HuH-7.5 (cell line): ENCODE results near the gene AFF3.
"Not testable (repeated sequence)": the region's sequence is repeated elsewhere in the genome, so short reads cannot be mapped to it uniquely, and the experiment has no call there.

Experiments
- DNase-seq: peaks from one replicate; pipeline ENCODE4 v3.0.0; 2011; ENCODE audit warnings: low spot score

Gene AFF3

DNA sequence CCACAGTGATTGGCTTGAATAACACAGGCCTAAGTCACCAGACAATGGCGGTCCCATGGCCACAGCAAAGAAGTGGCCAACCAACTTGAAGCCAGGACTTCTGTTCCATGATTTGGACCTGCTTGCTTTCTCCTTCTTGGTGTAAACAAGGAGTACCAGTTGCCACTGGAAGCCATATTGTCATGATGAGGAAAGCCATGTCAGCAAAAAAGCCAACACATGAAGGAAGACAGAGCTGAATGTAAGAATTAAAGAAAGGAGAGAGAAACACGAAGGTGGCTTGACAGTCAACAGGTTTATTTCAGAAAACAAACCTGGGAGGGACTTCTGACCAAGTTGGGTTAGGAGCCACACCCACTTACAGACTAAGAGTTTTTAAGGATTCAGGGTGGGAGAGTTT, 620.2 kb downstream of the AFF3 start:
- no peak for DNase-seq

DNA sequence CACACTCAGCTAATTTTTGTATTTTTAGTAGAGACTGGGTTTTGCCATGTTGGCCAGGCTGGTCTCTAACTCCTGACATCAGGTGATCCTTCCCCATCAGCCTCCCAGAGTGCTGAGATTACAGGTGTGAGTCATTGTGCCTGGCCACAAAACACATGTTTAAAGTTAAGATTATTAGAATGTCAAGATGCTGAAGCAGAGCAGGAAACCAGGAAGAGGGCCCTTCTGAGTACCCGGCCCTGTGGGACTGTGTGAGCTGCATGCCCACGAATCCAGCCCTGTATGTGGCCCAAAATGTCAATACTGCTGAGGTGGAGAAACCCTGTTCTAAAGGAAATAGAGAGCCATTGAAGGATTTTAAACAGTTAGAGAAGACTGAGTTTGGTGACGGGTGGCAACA, 621.6 kb downstream of the AFF3 start:
- DNase-seq: no peak

DNA sequence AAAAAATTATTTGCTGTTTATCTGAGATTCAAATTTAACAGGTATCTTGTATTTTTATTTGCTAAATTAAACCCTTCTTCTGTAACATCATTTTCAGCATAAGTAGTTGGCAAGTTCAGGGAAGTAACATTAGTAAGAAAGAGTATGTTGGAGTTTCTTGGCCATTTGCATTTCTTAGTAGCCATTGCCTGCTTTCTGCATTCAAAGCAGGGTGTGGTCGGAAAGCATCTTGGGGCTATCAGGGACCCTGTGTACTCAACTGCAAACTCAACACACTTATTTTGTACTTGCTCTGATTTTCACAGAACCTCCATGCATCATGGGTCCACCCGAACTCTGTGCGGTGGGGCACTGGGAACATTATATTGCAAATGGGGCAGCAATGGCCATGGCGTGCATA, 622.2 kb downstream of the AFF3 start:
- DNase-seq: no peak

DNA sequence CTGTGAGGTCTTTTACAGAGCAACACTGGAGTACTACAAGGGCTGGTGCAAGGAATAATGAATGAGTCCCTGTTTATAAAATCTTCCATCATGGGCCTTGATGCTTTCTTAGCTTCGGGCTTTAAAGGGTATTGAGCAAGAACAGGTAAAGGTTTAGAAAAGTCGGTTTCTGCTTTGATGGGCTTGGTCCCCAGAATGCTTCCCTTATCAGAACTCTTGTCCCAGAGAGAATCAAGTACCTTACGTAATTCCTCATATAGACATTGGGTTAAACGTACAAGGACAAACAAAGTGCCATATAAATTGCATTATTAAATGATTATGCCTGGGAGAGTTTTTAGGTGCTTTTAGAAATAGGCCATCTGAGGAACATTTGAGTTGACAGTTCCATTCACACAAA, 628.0 kb downstream of the AFF3 start:
- no peak for DNase-seq

DNA sequence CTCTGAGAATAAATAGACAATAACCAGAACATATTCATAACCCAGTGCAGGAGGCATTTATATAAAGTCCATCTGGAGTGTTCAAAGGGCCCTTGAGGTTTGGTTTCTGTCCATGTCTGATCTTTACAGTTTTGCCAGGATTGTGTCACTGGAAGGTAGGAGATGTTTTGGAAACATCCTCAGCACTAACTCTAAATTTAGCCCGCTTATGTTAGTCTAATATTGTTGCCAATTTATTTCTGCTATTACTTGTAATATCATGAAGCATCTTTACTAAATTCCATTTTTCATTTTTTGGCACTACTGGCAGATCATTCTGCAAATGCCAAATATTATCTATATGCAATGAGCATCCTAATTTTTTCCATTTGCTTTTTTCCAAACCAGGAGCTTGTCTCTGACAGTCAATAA, 630.2 kb downstream of the AFF3 start:
- no peak for DNase-seq

DNA sequence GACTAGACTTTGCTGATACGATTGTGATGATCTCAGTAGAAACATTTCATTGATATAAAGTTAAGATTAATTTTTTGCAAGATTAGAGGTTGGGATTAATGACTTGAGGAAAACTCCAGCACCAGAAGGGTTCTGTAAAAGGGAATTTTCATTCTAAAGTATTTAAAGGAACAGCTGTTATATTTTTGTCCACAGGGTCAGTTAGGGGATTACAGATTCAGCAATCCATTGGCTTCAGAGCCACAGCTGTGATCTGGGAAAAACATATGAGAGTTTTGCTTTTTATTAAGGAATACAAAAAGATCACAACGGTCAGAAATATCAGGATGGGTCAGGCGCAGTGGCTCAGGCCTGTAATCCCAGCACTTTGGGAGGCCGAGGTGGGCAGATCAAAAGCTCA, 633.0 kb downstream of the AFF3 start:
- no peak for DNase-seq

DNA sequence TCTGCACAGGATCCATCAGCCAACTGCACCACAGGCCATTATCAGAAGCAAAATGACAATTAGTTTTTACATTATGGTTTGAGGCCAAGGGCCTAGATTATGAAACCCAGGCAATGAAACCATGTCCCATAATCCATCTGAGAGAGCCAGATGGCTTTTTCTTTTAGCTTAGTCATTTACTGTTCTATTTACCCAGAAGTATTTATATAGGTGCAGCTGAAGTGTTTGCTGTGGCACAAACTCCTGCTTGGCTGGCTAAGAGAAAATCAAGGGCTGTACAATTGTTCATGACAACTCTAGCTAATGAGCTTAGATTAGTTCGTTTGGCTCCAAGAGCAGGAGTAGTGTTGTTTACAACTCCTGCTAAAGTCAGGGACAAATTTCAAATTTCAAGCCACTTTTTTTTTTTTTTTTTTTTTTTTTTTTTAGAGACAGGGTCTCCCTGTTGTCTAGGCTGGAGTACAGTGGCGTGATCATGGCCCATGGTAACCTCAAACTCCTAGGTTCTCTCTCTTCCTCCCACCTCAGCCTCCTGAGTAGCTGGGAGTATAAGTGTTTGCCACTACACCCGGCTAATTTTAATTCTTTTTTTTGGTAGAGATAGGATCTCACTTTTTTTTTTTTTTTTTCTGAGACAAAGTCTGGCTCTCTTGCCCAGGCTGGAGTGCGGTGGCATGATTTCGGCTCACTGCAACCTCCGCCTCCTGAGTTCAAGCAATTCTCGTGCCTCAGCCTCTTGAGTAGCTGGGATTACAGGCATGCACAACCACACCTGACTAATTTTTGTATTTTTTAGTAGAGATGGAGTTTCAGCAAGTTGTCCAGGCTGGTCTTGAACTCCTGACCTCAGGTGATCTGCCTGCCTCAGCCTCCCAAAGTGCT, 634.2 kb downstream of the AFF3 start:
- no peak for DNase-seq

DNA sequence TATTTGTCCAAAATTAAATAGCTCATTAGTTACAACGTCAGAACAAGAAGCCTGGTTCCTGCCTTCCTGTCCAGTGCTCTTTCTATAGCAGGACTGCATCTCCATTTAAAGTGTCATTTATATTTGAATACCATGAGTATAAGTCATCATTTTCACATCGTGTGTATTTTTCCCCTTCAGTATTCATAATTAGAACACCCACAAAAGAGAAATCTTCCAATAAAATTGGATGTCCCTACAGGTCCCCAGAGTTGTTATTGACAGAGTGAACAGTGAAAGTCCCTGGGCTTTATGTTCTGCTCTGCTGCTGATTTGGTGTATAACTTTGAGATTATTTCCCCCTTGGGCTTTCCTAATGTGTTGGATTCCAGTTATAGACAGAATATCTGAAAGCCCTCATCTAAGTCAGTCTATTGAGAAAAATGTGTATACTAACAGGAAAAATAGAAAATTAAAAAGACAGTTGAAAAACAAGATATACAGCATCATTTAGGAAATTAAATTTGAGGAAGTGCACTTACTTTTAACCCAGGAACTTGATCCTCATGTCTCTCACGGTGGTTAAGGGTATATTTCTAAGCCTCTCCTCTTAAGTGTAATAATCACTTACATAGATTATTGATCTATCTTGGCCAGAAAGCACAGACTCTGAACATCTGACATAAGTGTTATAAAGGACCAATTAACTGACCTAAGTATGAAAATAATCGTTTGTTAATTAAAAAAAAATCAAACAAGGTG, 637.4 kb downstream of the AFF3 start:
- no peak for DNase-seq

DNA sequence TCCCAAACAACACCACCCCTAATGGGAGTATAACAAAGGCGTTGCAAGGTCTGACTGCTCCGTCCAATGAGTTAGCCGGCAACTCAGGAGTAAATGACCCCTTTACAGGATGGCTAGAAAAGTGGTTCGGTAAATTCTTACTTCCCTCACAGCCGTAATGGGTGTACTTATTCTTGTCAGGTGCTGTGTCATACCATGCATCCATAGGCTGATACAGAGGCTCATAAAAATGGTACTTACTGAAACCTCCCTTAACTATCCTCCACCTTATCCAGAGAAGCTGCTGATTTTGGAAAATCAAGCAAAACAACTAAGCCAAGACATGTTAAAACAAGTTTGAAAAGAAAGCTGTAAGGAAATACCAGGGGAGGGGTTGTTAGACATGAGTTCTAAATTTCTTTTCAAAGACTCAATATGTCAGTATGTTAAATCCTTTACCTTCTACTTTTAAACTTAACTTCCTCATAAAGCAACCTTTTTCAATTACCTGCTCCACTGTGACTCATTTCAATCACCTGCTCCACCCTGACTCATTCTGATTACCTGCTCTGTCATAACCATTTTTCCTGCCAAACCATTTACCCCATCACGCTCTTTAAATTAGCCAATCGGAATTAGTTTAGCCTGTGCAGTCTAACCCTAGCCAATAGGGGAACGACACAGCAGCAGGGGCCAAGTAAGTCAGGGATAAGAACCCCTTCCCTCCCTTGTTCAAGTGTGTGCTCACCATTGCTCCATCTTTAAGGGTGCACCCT, 638.6 kb downstream of the AFF3 start:
- not testable (repeated sequence) for DNase-seq

DNA sequence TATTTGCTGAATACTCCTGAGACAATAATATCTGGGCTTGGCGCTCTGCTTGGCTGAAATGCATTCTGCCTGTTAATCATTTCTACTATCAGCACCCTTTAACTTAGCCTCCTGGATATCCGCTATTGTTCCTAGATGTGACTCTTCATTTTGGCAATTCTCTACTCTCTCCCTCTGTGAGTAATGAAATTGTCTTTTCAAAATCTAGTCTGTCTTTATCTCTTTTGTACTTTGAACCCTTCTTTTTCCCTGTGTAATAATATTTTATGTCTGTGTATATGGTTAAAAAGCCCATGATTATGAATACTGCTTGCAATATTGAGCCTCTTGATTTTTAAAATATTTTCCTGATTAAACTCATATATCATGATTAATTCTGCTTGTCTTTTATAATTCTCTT, 646.4 kb downstream of the AFF3 start:
- DNase-seq: no peak
